HG02610 (cell line): ENCODE data around the gene SF3B5.
"Not testable (repeated sequence)": the region's sequence is repeated elsewhere in the genome, so short reads cannot be mapped to it uniquely, and the experiment has no call there.

ENCODE experiments used
- ATAC-seq: cut with Tn5 transposase; IDR thresholded peaks from one replicate; pipeline ENCODE4 v1.9.1; 2021; ENCODE audit warnings: mild to moderate bottlenecking, moderate library complexity; ENCODE audit not compliant: unreplicated experiment

Gene SF3B5

DNA sequence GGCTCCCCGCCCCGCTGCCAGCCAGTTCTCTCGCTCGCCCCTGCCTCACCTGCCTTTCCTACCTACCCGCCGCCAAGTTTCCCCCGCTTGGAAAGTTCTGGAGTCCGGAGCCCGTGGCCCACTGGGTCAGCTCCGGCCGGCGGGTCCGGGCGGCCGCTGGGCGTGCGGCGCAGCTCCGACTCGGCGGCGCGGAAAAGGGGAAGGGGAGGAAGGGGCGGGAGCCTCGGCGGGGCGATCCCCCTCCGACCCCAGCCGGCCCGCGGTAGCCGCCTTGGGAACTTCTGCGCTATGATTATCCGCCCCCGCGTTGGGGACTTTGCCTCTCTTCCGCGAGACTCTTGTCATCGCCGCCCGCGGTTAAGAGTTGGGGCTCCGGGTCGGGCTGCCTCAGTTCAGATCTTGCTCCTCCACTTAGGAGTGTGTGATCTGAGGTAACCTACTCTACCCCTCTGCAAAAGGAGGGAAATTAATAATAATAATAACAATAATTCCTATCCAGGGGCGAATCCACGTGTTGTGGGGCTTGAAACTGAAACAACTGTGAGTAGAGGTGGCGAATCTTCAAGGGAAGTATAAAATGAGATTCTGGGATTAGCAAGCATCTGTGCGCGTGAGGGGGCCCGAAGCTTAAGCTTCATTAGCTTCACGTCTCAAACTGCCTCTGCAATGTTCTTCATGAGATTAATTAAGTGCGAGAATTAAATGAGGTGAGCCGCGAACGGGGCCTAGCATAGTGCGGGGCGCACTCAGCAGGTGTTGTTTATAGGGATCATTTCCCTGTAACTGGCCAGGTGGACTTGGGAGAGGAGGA lies 30.8 kb downstream of the SF3B5 start:
- ATAC-seq = peak; percentile 25

DNA sequence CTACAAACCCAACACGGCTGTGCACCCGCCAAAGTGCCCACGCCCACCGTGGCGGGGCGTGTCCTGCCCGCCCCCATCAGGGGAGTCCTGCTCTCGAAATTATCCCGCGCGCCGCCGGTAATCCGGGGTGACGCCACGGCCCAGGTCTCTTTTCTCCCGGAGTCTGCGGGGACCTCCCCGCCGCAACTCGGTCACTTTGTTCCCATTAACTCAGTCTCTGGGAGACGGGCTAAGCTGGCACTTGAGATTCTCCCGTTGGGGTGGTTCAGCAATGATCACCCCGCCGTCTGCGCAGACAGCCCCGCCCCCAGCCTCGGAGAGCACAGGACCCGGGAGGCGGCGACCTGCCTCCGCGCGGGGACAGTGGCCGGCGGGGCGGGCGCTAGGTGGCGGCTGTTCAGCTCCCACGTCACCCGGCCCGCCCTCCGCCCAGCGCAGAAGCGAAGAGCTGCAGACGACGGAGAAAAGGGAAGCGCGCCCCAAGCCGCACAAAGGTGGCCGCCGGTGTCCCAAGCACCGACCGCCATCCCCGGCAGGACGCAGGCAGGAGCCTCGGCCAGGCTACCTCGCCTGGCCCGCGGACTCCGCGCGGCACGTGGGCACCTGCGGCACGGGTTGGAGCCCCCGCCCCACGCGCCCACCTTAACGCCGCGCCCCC lies 31.5 kb downstream of the SF3B5 start:
- ATAC-seq = peak; percentile 87

DNA sequence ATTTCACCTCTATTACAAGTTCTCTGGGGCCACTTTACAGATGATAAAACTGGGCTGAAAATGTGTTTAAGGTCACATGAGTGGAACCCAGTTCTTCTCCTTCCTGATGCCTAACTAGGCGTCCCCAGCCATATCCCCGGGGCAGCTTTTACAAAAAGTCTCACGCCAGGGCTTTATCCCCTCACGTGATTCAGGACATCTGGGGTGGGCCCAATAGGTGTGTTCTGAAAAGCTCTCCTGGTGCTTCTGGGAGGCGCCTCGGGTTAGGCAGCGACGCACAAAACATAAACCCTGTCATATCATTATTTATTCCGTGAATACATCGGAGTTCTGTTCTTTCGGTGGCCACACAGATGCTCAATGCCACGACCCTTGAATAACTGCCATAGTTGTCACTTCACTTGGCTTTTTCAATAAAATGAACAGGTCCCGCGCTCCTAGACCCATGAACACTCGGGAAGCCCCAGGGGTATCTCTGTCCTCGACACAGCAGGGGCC lies 32.1 kb downstream of the SF3B5 start:
- ATAC-seq = no peak

DNA sequence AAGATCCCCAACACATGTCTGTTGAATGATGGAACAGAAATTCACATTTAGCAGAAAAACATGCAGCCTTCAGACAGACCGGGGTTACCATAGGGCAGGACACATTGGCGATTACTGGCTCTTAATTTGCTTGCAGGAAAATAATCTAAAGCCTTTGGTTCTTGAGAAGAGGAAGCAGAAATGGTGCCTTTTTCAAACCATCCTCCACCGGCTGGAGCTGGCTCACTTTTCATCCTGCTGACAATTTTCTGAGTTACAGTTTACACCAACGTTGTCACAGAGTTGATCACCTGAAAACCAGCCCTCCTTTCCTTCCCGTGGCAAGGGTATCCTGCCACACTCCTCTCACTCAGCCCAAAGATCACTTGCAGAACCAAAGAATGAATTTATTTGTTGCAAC lies 32.6 kb downstream of the SF3B5 start:
- ATAC-seq = no peak

DNA sequence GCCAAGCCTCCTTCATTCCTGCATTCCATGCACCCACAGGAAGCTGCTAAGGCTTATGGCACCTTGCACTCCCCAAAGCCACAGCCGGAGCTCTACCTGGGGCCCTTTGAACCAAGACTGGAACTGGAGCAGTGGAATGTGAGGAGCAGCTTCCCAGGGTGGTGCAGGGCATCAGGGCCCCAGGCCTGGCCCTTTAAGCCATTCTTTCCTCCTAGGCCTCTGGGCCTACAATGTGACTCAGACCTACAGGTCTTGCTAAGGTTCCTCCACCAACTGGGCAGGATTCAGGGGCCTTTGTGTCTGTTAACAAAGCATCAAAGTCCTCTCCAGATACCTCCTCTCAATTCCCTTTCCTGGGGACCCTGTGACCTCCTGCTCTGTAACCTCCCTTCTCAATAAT lies 36.2 kb downstream of the SF3B5 start:
- no peak for ATAC-seq

DNA sequence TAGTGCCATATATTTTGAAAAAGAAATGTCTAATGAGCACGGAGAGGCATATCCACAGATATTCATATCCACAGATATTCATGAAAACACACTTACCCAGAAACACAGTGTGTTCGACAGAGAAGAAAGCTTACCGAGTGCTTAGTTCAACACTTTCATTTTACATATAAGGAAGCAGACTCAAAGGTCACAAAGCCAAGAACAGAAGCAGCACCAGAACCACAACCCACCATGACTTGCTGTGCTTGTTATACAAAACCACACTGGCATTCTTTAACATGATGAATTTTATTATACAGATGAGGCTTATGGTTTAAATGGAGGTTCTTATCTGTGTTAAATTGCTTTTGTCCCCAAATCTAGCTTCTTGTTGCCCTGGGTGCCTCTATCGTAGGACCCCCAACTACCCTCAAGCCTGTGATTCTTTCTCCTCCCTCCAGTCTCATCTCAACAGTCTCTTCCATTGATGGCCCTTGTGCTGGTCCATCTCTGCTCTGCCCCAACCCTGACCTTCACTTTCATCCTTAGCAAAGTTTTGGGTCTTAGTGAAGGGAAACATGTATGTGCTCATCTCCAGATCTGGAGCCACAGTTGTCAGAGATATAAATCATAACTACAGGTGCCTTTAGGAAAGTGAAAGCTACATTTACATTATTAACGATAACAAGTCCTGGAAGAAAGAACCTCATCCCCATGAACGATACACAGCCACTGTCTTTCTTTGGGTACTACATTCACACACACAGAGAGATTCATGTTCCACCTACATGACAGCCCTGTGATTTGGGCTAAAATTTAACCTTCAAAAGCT lies 40.0 kb downstream of the SF3B5 start:
- peak; percentile 86 for ATAC-seq

DNA sequence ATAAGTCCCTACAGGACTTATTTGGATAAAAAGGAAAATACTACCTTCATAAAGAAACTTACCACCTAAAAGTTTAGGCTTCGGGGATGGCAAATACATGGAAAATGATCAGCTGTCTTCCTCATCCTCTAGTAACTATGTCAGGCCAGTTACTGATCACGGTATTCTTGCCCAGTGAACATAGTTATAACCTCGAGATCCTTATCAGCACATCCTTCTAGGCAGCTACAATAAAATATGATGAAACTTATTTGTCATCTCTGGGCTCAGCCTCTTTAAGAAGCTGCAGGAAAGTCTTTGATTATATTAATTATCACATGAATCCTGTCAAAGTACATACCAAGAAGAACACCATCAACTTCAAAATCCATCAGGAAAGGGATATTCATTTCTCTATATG lies 41.8 kb downstream of the SF3B5 start:
- ATAC-seq = no peak

DNA sequence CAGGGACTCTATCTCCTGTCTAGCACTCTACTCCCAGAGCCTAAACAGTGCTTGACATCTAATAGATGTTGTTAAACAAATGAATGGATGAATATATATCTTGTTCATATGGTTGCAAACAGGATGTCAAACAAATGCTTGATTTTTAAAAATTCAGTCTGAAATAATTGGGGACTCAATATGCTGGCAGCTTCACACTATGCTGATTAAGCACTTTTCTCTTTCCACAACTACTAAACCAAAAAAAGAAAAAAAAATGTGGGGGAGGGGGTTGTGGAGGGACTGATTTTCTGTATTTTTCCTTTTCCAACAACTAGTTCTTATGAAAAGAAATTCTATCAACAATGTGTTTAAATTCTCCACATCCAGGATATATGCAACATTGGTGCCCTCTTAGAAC lies 42.9 kb downstream of the SF3B5 start:
- no peak for ATAC-seq

DNA sequence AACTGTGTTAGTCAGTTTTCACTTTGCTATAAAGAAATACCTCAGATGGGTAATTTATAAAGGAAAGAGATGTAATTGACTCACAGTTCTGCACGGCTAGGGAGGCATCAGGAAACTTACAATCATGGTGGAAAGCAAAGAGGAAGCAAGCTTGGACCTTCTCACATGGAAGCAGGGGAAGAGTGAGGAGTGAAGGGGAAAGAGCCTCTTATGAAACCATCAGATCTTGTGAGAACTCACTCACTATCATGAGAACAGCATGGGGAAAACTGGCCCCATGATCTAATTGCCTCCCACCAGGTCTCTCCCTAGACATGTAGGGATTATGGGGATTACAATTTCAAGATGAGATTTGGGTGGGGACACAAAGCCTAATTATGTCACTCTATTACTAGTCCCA lies 46.0 kb downstream of the SF3B5 start:
- no peak for ATAC-seq

DNA sequence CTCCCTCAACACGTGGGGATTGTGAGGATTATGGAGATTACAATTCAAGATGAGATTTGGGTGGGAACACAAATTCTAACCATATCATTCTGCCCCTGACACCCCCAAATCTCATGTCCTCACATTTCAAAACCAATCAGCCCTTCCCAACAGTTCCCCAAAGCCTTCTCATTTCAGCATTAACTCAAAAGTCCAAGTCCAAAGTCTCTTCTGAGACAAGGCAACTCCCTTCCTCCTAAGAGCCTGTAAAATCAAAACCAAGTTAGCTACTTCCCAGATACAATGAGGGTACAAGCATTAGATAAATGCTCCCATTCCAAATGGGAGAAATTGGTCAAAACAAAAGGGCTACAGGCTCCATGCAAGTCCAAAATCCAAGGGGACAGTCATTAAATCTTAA lies 47.7 kb downstream of the SF3B5 start:
- no peak for ATAC-seq

DNA sequence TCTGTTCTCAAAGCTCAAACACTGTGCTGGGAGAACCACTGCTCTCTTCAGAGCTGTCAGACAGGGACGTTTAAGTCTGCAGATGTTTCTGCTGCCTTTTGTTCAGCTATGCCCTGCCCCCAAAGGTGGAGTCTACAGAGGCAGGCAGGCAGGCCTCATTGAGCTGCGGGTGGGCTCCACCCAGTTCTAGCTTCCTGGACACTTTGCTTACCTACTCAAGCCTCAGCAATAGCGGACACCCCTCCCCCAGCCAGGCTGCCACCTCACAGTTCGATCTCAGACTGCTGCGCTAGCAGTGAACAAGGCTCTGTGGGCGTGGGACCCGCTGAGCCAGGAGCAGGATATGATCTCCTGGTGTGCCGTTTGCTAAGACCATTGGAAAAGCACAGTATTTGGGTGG lies 48.7 kb downstream of the SF3B5 start:
- not testable (repeated sequence) for ATAC-seq

DNA sequence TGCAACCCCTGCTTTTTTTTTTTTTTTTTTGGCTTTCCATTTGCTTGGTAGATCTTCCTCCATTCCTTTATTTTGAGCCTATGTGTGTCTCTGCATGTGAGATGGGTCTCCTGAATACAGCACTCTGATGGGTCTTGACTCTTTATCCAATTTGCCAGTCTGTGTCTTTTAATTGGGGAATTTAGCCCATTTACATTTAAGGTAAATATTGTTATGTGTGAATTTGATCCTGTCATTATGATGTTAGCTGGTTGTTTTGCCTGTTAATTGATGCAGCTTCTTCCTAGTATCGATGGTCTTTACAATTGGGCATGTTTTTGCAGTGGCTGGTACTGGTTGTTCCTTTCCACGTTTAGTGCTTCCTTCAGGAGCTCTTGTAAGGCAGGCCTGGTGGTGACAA lies 50.4 kb downstream of the SF3B5 start:
- not testable (repeated sequence) for ATAC-seq
